Ovary (tissue), 9 donors: ENCODE measurements around the gene PCDH15. TPM values are rescaled to one million over a fixed set of nuclear protein-coding genes. Genes with fewer than 3 reads are reported as not detected.

ENCODE experiments used
- DNase-seq, 5 donors: peaks; one replicate each; pipeline ENCODE4 v3.0.0-alpha.2; 2019 to 2020
- H3K27ac ChIP-seq, 2 donors: fragments of 200-600 bp; one replicate each; pipeline versions ENCODE4 v1.5.1 to v1.8.0; 2019 to 2022
- H3K27me3 ChIP-seq: fragments of 200-600 bp; one replicate; pipeline ENCODE4 v1.8.0; 2022
- H3K36me3 ChIP-seq: fragments of 200-600 bp; sonication (generic); one replicate; pipeline ENCODE4 v1.5.1; 2019
- H3K4me1 ChIP-seq: one replicate; pipeline ENCODE4 v1.8.1; 2013; ENCODE audit warnings: mild to moderate bottlenecking, moderate library complexity; ENCODE audit not compliant: insufficient read depth
- H3K4me3 ChIP-seq: fragments of 200-600 bp; sonication (generic); one replicate; pipeline ENCODE4 v1.5.1; 2017
- H3K9me3 ChIP-seq, 2 donors: fragments of 200-600 bp in 1 of 2; sonication (generic) in 1 of 2; one replicate each; pipeline versions ENCODE4 v1.5.1 to v1.8.1; 2013 to 2019; ENCODE audit warnings: mild to moderate bottlenecking in 1 of 2, moderate library complexity in 1 of 2
- EP300 ChIP-seq: sonication (generic); formaldehyde crosslinking; IDR thresholded peaks from one replicate; pipeline ENCODE4 v1.6.1; 2017; ENCODE audit warnings: antibody characterized with exemption
- POLR2A ChIP-seq: fragments of 450-650 bp; IDR thresholded peaks from one replicate; pipeline ENCODE4 v1.6.1; 2017; ENCODE audit warnings: antibody characterized with exemption, mild to moderate bottlenecking, moderate library complexity
- WGBS, 3 donors: extraction: QIAGEN DNeasy Blood & Tissue Kit in 1 of 3; methylation state at CpG; one replicate each; pipeline versions ENCODE4 v1.1.5 to v1.1.7; 2013 to 2017; 5-methylcytosine and 5-hydroxymethylcytosine counted together
- intact Hi-C, 4 donors: fragments of 100-400 bp; cut with DNase I; formaldehyde crosslinking; loops; one replicate each; pipeline versions ENCODE4 v1.11.0 to v1.15.1; 2022 to 2023
- polyA plus RNA-seq, 2 donors: library from polyadenylated mRNA; stranded (reverse); fragments of 200-250 nt in 1 of 2; fragments of 350-450 nt in 1 of 2; fragmentation: Illumina TruSeq in 1 of 2; extraction: RNeasy Lipid Tissue Mini Kit (QIAGEN cat#74804) in 1 of 2; gene quantifications; one replicate each; pipeline ENCODE4 v1.2.3, GENCODE V29; 2013 to 2014
- total RNA-seq, 7 donors: library from RNA; depleted of rRNA in 2 of 7; stranded (reverse); fragments of >200 nt in 2 of 7; fragmentation: NEBNext Ultra II Directional in 3 of 7; extraction: Animal tissue kit (Norgen Biotek cat#: 25700) in 3 of 7; gene quantifications; one replicate each; pipeline versions ENCODE4 v1.1.0 to v1.2.4, GENCODE V29; 2016 to 2023
- TF ChIP-seq, protein P1 (sequence below), 3 donors: fragments of 450-650 bp in 2 of 3; fragments of 200-600 bp in 1 of 3; IDR thresholded peaks; one replicate each; pipeline versions ENCODE4 v1.5.1 to v1.8.0; 2016 to 2022; ENCODE audit warnings: antibody characterized with exemption in 3 of 3, mild to moderate bottlenecking in 1 of 3
- donor health status: DM: no; HTN: no; CAD: no; lungs with moderate emphysema.
- donor health status: DM: no; HTN: no; CAD: no.
- donor health status: Bipolar disorder and iron deficiency.
- donor health status: DM: yes; HTN: yes; CAD: no.
- donor health status: DM: no; HTN: no; CAD: no.
- donor health status: DM: yes; HTN: yes; CAD: no.

PCDH15 gene
- total and polyA plus RNA-seq, 9 donors, result 0.02 to 0.34 TPM; not detected in 7

DNA sequence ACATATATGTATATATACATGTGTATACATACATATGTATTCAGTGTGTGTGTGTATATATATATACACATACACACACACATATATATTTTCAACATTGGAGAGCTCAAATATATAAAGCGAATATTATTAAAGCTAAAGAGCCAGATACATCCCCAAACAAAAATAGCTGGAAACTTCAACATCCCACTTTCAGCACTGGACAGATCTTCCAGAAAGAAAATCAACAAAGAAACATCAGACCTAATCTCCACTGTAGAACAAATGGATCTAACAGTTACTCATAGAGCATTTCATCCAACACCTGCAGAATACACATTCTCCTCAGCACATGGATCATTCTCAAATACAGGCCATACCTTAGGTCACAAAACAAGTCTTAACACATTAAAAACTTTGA, 799.0 kb downstream of the PCDH15 start:
- Histone ChIP-seq H3K27me3 (no peaks in the 10 kb centered on the region), H3K4me3 (no peak overlapping the region), H3K36me3 (no peaks in the 10 kb centered on the region), H3K27ac (no peak overlapping the region), H3K9me3 (no peaks in the 10 kb centered on the region), H3K4me1 (no peaks in the 10 kb centered on the region)
- intact Hi-C loops, result no loop called here
- WGBS, 3 donors, result 79 to 100% (median 82%) methylated on average over 1 of the region's 1 CpG
- DNase-seq, result no peak
- TF ChIP-seq, protein P1, sequence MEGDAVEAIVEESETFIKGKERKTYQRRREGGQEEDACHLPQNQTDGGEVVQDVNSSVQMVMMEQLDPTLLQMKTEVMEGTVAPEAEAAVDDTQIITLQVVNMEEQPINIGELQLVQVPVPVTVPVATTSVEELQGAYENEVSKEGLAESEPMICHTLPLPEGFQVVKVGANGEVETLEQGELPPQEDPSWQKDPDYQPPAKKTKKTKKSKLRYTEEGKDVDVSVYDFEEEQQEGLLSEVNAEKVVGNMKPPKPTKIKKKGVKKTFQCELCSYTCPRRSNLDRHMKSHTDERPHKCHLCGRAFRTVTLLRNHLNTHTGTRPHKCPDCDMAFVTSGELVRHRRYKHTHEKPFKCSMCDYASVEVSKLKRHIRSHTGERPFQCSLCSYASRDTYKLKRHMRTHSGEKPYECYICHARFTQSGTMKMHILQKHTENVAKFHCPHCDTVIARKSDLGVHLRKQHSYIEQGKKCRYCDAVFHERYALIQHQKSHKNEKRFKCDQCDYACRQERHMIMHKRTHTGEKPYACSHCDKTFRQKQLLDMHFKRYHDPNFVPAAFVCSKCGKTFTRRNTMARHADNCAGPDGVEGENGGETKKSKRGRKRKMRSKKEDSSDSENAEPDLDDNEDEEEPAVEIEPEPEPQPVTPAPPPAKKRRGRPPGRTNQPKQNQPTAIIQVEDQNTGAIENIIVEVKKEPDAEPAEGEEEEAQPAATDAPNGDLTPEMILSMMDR (IDR thresholded peaks at IDR 0.05), result no peak

DNA sequence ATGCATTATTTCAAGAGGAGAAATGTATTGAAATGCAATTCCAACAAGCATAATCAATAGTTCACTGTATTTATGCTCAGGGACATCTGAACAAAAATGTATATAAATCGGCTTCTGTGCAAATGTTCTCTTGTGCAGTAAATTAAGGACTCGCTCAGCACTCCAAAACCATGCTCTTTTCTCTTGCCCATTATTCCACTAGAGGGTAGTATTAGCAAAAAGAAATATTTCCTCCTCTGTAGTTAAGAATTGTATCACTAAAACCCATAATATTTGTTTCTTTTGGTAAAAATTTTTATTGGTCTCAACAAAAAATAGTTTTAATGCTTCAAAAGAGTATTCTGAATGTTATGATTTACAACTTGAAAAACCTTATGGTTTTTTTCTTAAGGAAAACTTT, 803.1 kb downstream of the PCDH15 start:
- Histone ChIP-seq H3K27me3 (no peaks in the 10 kb centered on the region), H3K4me3 (no peak overlapping the region), H3K36me3 (no peaks in the 10 kb centered on the region), H3K27ac (no peak overlapping the region), H3K4me1 (no peaks in the 10 kb centered on the region), H3K9me3 (no peaks in the 10 kb centered on the region)
- intact Hi-C loops, result no loop called here
- TF ChIP-seq, protein P1 (IDR thresholded peaks at IDR 0.05), result no peak
- no peak for TF ChIP-seq POLR2A
- no peak for TF ChIP-seq EP300
- WGBS, 3 donors, result 14 to 37% (median 29%) methylated on average over 2 of the region's 2 CpGs
- no peak for DNase-seq

DNA sequence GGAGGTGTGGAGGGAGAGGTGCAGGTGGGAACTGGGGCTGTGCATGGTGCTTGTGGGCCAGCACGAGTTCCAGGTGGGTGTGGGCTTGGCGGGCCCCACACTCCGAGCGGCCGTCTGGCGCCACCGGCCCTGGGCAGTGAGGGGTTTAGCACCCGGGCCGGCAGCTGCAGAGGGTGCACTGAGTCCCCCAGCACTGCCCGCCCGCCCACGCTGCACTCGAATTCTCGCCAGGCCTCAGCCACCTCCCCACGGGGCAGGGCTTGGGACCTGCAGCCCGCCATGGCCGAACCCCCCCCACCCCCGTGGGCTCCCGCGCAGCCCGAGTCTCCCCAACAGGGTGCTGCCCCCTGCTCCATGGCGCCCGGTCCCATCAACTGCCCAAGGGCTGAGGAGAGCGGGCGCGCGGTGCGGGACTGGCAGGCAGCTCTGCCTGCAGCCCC, 810.2 kb downstream of the PCDH15 start:
- Histone ChIP-seq H3K4me3 (no peak overlapping the region), H3K27ac (no peak overlapping the region), H3K4me1 (no peaks in the 10 kb centered on the region), H3K36me3 (no peaks in the 10 kb centered on the region), H3K27me3 (no peaks in the 10 kb centered on the region), H3K9me3 (no peaks in the 10 kb centered on the region)
- intact Hi-C loops, result no loop called here
- TF ChIP-seq POLR2A (no peak), EP300 (no peak)
- TF ChIP-seq, protein P1 (IDR thresholded peaks at IDR 0.05), result no peak
- DNase-seq, result no peak
- whole genome bisulfite sequencing, 3 donors, result 88 to 93% (median 93%) methylated on average over 28 of the region's 28 CpGs

DNA sequence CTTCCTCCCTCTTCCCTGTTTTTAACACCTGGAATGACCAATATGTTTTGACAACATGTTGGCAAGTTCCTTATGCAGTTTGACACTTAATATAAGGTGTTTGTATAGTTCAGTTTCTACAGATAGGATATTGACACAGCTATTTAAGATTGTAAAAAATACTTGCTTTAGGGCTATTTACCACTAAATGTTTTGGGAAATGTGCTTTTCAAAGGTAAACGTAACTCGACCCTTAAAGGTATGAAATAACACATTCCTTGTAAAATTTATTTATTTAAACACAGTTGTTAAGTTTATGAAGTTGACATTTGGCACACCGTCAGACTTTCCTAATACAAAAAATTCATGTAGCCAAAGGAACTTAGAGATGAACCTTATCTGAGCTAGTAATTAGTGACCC, 817.6 kb downstream of the PCDH15 start:
- H3K36me3 ChIP-seq, result no peaks in the 10 kb centered on the region
- H3K4me3 ChIP-seq, result no peak overlapping the region
- no peak for TF ChIP-seq EP300
- TF ChIP-seq POLR2A, result no peak
- TF ChIP-seq, protein P1 (IDR thresholded peaks at IDR 0.05), result no peak
- no peaks in the 10 kb centered on the region for H3K9me3 ChIP-seq
- intact Hi-C loops, result no loop called here
- H3K27me3 ChIP-seq, result no peaks in the 10 kb centered on the region
- 19 to 32% (median 19%) methylated on average over 3 of the region's 3 CpGs for WGBS, 3 donors
- no peak overlapping the region for H3K27ac ChIP-seq
- H3K4me1 ChIP-seq, result no peaks in the 10 kb centered on the region
- DNase-seq, result no peak

DNA sequence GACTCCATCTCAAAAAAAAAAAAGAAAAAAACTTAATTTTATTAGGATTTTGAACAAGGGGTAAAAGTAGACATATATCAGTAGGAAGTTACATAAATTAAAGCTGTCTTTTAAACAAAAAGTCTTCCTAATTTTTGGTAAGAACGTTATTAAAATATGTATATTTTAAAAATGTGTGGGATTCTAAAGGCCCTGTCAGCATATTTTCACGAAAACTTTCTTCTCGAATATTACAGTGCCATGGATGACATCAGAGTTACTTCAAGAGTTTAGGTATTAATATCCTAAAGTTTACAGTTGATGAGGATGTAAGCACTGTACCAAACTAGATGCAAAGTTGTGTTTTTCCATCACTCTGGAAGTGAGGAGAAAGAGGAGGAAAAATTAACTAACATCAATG, 820.8 kb downstream of the PCDH15 start:
- TF ChIP-seq, protein P1 (IDR thresholded peaks at IDR 0.05), result no peak
- TF ChIP-seq EP300 (no peak), POLR2A (no peak)
- intact Hi-C loops, result no loop called here
- WGBS, 3 donors, result 76 to 86% (median 85%) methylated on average over 3 of the region's 3 CpGs
- Histone ChIP-seq H3K9me3 (no peaks in the 10 kb centered on the region), H3K27ac (no peak overlapping the region), H3K4me1 (no peaks in the 10 kb centered on the region), H3K36me3 (no peaks in the 10 kb centered on the region), H3K4me3 (no peak overlapping the region), H3K27me3 (no peaks in the 10 kb centered on the region)
- no peak for DNase-seq
